ENCODE measurements around the gene CDS1.
A peak's percentile ranks its signal among the peaks of the same experiment; 100 is the strongest.
"Not testable (repeated sequence)": the region's sequence is repeated elsewhere in the genome, so short reads cannot be mapped to it uniquely, and the experiment has no call there.

The CDS1 gene

GRCh38 chr4:84673475-84674240, 90.7 kb downstream of the CDS1 start:
- no peak for DNase-seq (ENCODE audit: low spot score)

GRCh38 chr4:84677093-84677492, 94.2 kb downstream of the CDS1 start:
- no peak for DNase-seq (ENCODE audit: low spot score)

DNA sequence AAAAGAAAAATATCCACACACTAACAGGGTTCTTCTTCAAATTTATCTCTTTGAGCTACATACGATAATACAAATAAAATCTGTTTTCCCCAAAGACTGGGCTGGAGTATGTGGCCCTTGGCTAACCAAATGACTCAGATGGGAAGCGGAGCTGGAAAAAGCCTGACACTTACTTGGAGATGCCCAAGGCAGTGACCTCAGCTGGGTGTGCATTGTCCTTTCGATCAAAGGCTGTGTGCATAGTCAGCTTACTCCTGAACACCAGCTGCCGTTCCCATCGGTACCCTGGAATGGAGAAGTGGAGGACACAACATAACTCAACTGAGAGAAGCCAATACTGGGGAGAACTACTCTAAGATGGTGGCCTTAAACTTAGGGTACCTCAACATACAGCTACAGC, 95.1 kb downstream of the CDS1 start:
- no peak for DNase-seq (ENCODE audit: low spot score)

- no peak for DNase-seq (ENCODE audit: low spot score)
These were observed 96.2 kb downstream of the CDS1 start for GRCh38 chr4:84678976-84679744.

GRCh38 chr4:84680956-84681355, 98.0 kb downstream of the CDS1 start:
- DNase-seq (ENCODE audit: low spot score) = no peak

DNA sequence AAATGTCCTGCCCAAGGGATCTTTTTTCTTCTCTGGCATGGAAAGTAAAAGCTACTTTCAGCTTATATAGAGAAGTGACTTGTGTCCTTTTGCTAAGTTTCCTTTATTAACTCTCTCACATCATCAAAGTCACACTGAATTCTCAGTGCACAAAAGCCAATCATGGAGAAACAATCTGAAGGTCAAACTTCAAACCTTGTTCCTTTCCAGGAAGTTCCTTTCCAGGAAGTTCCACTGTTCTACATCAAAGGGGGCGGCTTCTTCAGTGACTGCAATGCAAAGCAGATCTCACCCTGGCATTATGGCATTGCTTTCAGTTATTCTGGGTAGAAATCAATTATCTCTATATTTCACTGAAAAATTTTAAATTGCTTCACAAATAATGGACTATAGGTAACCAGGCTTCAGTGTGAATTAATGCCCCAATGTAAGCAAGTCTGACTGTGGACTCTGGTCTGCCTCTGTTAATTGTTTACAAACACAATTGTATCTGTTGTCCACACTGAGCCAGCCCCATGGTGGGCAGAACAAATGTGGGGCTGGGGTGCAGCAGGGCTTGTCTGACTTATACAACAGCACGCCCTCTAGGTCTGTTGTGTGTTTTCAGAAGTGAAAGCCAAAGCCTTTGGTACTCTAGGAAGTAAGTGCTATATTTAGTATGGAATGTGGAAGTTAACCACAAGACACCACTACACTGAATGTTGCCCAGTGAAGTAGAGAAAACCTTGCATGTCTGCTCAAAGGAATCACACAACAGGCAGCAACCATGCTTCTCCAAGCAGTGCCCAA, 98.8 kb downstream of the CDS1 start:
- DNase-seq (ENCODE audit: low spot score) = peak; percentile 38

DNA sequence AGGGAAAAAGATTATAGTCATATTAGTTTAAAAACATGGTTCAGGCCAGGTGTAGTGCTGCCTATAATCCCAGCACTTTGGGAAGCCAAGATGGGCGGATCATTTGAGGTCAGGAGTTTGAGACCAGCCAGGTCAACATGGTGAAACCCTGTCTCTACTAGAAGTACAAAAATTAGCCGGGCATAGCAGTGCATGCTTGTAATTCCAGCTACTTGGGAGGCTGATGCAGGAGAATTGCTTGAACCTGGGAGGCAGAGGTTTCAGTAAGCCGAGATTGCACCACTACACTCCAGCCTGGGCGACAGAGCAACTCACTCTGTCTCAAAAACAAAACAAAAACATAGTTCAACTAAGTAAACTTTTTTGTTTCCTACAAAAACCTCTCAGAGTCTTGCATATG, 99.7 kb downstream of the CDS1 start:
- DNase-seq (ENCODE audit: low spot score) = not testable (repeated sequence)

DNA sequence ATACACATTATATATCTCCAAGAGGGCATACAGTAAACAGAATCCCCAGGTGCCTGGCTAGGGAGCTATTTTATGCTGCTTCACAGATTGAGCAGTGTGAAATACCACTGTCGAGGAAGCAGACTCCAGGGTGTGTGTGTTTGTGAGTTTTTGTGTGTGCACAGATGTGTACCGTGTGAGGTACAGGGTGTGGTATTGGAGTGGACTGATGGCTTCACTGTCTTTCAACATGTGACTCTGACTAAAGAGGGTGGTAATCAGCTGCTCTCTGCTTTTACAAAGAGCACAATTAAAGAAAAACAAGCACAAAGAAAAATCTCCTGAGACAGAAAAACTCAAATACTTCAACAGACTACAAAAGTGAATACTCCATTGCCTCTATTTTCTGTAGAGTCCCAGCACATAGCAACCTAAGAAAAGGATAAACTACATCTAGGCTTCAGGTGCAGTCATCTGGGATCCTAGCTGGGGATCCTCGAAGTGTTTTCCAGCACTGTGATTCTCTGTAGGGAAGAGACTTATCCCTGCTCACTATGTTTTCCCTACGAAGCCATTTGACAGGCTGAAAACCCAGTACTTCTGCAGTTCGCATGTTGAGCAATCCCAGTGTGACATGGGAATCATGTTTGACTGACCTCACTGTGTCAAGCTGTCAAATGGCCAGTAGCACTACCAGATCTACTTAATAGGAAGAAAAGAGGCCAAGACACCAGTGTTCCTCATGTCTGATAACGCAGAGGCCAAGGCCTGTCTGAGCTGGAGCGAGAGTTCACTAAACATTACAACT, 100.3 kb downstream of the CDS1 start:
- DNase-seq (ENCODE audit: low spot score) = no peak

- DNase-seq (ENCODE audit: low spot score) = no peak
These were observed 101.4 kb downstream of the CDS1 start for GRCh38 chr4:84684361-84684760.

GRCh38 chr4:84685105-84685504, 102.2 kb downstream of the CDS1 start:
- no peak for DNase-seq (ENCODE audit: low spot score)

- no peak for DNase-seq (ENCODE audit: low spot score)
These were observed 105.7 kb downstream of the CDS1 start for GRCh38 chr4:84688605-84689004.

- no peak for DNase-seq (ENCODE audit: low spot score)
These were observed 106.3 kb downstream of the CDS1 start for GRCh38 chr4:84689197-84689596.

GRCh38 chr4:84690481-84690880, 107.6 kb downstream of the CDS1 start:
- no peak for DNase-seq (ENCODE audit: low spot score)

DNA sequence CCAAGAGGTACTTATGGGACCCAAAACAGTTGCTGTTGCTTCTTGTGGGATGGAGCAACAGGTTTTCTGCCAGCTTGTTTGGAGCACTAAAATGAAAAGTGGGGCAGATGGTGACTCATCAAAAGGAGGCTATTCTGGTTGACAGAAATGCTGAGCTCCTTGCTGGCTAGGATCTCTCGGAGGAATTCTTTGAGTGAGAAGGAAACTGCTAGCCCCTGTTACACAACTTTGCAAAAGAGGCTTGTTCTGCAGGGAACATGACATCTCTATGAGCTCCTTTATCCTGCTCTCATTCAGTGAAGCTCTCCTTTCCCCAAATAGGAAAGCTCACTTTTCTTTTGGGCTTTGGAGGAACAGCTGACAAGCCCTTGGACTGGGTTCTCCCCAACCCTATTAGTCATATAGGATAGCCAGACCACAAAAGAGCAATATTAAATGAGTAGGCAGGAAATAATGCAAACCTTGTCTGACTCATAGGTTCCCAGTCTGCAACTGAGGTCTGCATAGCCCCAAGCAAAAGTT, 108.3 kb downstream of the CDS1 start:
- peak; percentile 42 for DNase-seq (ENCODE audit: low spot score)

GRCh38 chr4:84691800-84692199, 108.9 kb downstream of the CDS1 start:
- DNase-seq (ENCODE audit: low spot score) = no peak

- no peak for DNase-seq (ENCODE audit: low spot score)
These were observed 114.2 kb downstream of the CDS1 start for GRCh38 chr4:84697159-84697558.

- no peak for DNase-seq (ENCODE audit: low spot score)
These were observed 114.8 kb downstream of the CDS1 start for GRCh38 chr4:84697615-84698201.

DNA sequence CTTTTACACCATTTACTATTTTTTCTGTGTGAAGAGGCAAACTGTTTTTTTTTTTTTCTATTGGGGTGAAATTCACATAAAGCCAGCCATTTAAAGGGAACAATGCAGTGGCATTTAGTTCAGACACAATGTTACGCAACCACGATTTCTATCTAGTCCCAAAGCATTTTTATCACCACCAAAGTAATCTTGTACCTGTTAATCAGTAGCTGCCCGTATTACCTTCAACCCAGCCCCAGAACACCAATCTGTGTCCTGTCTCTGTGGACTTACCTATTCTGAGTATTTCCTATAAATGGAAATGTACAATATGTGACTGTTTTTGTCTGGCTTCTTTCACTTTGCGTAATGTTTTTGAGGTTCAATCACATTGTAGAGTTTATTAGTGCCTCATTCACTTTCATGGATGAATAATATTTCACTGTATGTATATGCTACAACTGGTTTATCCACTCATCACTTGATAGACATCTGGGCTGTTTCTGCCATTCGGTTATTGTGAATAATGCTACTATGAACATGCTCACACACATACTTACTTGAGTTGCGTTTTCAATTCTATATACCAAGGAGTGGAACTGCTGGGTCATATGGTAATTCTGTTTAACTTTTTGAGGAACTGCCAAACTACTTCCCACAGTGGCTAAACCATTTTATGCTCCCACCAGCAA, 116.2 kb downstream of the CDS1 start:
- DNase-seq (ENCODE audit: low spot score) = no peak

Data from putamen (tissue), 1 donor.